AG09319 (cell line): Measurements from ENCODE around the gene DUSP18.

Source experiments
- DNase-seq: peaks from one replicate; pipeline ENCODE4 v3.0.0-alpha.2; 2010; ENCODE audit warnings: low read depth; ENCODE audit errors: extremely low read depth
- TF ChIP-seq, protein P1 (sequence below): IDR thresholded peaks from 2 replicates; pipeline ENCODE4 v1.5.1; 2011; ENCODE audit warnings: low read depth, mild to moderate bottlenecking, inconsistent platforms, low read length, moderate library complexity

DUSP18 gene

DNA sequence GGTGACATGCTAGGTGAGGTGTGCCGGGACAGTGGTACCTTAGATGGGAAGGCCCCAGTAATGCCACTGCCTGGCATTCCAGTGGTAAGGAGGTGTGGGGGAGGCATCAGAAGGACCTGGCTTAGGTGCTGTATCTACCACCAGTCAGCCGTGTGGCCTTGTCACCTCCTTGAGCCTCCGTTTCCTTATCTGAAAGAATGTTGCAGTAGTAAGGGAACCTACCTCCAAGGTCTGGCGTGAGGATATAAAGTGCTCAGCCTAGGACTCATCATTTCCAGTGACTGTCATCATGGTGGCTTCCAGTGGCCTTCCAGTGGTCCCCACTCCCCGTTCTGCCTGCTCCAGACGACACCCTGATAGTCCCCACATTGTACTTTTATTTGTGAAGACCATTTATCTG is 6.8 kb upstream of the DUSP18 start:
- TF ChIP-seq, protein P1, sequence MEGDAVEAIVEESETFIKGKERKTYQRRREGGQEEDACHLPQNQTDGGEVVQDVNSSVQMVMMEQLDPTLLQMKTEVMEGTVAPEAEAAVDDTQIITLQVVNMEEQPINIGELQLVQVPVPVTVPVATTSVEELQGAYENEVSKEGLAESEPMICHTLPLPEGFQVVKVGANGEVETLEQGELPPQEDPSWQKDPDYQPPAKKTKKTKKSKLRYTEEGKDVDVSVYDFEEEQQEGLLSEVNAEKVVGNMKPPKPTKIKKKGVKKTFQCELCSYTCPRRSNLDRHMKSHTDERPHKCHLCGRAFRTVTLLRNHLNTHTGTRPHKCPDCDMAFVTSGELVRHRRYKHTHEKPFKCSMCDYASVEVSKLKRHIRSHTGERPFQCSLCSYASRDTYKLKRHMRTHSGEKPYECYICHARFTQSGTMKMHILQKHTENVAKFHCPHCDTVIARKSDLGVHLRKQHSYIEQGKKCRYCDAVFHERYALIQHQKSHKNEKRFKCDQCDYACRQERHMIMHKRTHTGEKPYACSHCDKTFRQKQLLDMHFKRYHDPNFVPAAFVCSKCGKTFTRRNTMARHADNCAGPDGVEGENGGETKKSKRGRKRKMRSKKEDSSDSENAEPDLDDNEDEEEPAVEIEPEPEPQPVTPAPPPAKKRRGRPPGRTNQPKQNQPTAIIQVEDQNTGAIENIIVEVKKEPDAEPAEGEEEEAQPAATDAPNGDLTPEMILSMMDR = no peak

DNA sequence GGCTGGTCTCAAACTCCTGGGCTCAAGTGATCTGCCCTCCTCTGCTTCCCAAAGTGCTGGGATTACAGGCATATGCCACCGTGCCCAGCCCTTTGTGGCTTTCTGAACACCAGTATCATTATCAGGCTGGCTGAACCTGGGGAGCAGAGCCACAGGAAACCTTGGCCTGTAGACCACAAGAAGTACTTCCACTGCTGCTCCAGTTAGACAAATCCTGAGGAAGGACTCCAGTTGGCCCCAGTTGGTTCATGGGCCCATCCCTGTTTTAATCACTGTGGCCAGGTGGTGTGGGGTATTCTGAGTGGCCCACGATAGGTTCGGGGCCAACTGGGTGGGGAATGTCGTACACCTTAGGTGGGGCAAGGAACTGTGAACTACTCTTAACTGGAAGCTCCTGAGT is 5.5 kb upstream of the DUSP18 start:
- TF ChIP-seq, protein P1 = no peak
- DNase-seq = no peak

More for the DNA sequence above, 6.8 kb upstream of the DUSP18 start:
- DNase-seq = no peak

DNA sequence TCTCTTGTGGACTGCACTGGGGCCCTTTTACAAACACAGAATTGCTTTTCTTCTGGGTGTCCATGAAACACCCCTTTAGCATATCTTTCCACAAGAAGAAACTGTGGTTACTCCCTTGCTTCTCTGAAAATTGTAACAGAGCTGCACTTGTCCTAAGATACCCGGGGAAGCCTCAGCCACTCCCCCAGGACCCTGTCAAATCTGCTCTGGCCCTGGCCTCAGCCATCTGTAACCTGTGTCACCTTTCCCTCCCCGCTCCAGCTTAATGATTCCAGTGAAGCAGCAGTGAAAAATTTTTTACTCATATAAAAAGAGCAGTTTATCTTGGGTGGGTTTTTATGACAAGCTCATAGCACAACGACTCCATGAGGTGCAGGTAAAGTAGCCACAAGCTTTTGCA is 3.4 kb upstream of the DUSP18 start:
- TF ChIP-seq, protein P1 = no peak
- no peak for DNase-seq

DNA sequence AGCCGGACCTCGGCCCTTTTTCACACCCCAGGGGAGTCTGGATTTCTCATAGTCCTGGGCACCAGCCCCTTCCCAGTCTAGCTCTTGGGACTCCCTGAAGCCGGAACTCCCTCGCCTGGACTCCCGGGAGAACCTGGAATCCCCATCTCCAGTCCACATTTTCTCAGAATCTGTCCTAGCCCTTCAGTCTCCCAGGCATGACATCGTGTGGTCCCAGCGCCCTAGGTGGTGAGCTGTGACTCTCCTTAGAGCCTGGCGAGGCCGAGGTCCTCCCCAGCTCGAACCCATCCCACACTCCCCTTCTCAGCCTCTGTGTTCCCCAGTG is 673 bp upstream of the DUSP18 start:
- DNase-seq = no peak
- TF ChIP-seq, protein P1 = no peak

DNA sequence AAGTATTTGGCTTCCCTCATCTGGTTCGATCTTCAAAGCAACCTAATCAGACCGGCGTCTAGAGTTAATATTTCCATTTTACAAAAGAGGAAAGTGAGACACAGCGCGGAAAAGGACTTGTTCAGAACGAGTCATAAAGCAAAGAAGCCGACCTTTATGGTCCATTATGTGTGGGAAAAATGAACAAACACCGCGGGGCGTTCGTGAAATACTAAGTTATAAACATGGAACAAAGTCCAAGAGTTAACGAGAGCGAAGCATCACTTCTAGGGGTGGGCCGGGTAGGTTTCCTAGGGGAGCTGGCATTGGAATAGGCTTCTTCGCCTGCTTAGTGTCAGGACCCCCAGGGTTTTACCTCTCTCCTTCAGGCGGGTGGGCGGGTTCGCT is 575 bp downstream of the DUSP18 start:
- TF ChIP-seq, protein P1 = no peak
- no peak for DNase-seq

DNA sequence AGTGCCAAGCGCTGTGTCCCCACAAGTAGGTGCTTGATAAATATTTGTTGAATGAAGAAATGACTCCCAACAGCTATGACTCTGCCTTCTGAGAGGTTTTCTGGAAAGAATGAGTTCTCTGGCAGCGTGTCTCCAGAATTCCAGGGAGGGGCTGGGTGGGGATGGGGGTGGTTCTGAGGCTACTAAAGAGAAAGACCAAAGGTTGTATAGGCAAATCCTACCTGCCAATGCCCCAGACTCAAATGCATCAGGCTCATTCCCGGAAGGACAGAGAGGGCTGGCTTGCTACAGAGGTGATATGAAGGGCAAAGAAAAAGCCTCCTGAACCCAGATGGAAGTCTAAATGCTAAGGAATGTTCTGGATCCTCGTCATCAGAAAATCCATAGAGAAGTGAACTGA is 1.9 kb downstream of the DUSP18 start:
- no peak for DNase-seq
- TF ChIP-seq, protein P1 = no peak

DNA sequence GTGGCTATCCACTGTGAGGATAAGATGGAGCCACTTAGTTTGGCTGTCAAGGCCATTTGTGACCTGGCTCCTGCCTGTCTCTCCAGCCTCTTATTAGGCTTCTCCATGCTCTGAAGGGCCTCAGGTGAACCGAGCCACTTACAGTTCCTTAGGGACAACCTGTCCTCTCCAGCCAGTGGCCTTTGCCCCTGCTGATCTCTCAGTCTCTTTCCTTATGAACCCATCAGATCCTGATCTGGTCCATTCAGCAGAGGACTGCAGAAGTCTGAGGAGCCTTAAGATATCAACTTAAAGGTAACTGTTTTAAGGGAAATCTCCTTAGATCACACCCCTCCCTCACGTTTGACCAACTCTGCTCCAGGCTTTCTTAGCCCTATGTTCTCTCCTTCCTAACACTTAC is 2.4 kb downstream of the DUSP18 start:
- TF ChIP-seq, protein P1 = no peak
- DNase-seq = no peak
